ENCODE measurements around the gene PITPNM3. TPM values are rescaled to one million over a fixed set of nuclear protein-coding genes. Genes with fewer than 3 reads are reported as not detected.

Gene PITPNM3
- total and polyA plus RNA-seq, 7 donors = 3.6 to 13.6 (median 5.7) TPM

DNA sequence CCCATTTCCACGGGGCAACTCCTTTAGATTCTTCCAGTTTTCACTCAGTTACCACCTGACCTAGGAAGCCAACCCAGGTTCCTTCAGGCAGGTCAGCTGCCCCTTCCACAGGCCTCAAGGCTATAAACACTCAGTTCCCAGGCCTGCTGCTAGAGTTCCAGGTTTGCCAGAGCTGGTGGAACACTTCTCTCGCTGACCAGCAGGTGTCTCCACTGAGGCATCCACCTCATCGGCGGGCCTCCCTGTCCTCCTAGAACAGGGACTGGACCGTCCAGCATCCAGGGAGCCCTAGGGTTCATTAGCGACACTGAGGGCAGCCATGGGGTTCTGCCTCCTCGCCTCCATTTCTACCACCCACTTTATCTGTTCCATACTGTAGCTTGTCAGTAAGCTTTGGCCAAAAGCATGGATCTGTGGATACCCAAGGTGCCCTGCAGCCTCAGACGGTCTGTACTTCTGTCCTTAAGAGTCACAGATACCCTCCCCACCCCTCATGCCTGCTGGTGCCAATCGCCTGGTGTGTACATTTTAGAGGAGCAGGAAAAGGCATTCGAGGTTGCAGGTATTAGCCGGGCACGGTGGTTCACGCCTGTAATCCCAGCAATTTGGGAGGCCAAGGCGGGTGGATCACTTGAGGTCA lies 83.1 kb downstream of the PITPNM3 start:
- 40 to 50% methylated on average over 14 of the region's 14 CpGs for WGBS, 2 donors
- intact Hi-C loops (cut with DNase I) = loop anchor here (5.0 kb wide), 3 partner anchors 84 to 169 kb away; partner anchors contain the start of genes KIAA0753, PITPNM3 and TXNDC17
- no peak overlapping the region for H3K4me3 ChIP-seq
- DNase-seq = peak; percentile 83
- no peaks in the 10 kb centered on the region for H3K27me3 ChIP-seq
- H3K4me1 ChIP-seq = peaks cover 0 to 25% (median 0%) of the 10 kb centered on the region in 4 donors
- H3K36me3 ChIP-seq = peaks cover 0 to 8% (median 2%) of the 10 kb centered on the region in 4 donors
- TF ChIP-seq POLR2A (IDR thresholded peaks at IDR 0.05) (no peak), EP300 (IDR thresholded peaks at IDR 0.05) (no peak), POLR2AphosphoS5 (IDR thresholded peaks at IDR 0.05) (peak in 1 of 4 donors; percentile 27)
- TF ChIP-seq, protein P1, sequence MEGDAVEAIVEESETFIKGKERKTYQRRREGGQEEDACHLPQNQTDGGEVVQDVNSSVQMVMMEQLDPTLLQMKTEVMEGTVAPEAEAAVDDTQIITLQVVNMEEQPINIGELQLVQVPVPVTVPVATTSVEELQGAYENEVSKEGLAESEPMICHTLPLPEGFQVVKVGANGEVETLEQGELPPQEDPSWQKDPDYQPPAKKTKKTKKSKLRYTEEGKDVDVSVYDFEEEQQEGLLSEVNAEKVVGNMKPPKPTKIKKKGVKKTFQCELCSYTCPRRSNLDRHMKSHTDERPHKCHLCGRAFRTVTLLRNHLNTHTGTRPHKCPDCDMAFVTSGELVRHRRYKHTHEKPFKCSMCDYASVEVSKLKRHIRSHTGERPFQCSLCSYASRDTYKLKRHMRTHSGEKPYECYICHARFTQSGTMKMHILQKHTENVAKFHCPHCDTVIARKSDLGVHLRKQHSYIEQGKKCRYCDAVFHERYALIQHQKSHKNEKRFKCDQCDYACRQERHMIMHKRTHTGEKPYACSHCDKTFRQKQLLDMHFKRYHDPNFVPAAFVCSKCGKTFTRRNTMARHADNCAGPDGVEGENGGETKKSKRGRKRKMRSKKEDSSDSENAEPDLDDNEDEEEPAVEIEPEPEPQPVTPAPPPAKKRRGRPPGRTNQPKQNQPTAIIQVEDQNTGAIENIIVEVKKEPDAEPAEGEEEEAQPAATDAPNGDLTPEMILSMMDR (IDR thresholded peaks at IDR 0.05) = peak; percentile 78 to 95 (median 90)
- peak overlapping the region in 1 of 4 donors; percentile 68 for H3K27ac ChIP-seq
- H3K9me3 ChIP-seq = no peaks in the 10 kb centered on the region

DNA sequence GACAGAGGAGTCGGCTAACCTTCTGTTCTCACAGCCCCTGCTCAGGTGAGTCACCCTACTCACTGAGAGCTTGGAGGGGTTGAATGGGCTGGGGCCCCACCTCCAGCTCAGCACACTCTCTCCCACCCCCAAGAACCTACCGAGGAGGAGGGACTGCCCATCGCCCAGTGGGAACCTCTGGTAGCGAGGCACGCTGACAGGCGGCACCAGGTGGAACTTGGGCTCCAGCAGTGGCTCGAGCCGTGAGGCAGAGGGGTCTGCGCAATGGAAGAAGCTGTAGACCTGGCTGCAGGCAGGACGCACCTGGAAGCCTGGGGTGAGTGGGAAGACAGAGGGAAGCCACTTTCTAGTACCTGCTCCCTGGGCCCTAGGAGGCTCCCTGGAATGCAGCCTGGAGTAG lies 83.8 kb downstream of the PITPNM3 start:
- intact Hi-C loops (cut with DNase I) = loop anchor here (5.0 kb wide), 3 partner anchors 85 to 170 kb away; partner anchors contain the start of genes KIAA0753, PITPNM3 and TXNDC17
- Histone ChIP-seq H3K36me3 (peaks cover 0 to 8% (median 2%) of the 10 kb centered on the region in 4 donors), H3K4me1 (peaks cover 0 to 25% (median 0%) of the 10 kb centered on the region in 4 donors), H3K27ac (no peak overlapping the region), H3K27me3 (no peaks in the 10 kb centered on the region), H3K9me3 (no peaks in the 10 kb centered on the region), H3K4me3 (no peak overlapping the region)
- WGBS, 2 donors = 93 to 95% methylated on average over 10 of the region's 10 CpGs
- no peak for DNase-seq
- no peak for TF ChIP-seq EP300 (IDR thresholded peaks at IDR 0.05)
- no peak for TF ChIP-seq POLR2A (IDR thresholded peaks at IDR 0.05)
- no peak for TF ChIP-seq POLR2AphosphoS5 (IDR thresholded peaks at IDR 0.05)
- TF ChIP-seq, protein P1 (IDR thresholded peaks at IDR 0.05) = no peak

DNA sequence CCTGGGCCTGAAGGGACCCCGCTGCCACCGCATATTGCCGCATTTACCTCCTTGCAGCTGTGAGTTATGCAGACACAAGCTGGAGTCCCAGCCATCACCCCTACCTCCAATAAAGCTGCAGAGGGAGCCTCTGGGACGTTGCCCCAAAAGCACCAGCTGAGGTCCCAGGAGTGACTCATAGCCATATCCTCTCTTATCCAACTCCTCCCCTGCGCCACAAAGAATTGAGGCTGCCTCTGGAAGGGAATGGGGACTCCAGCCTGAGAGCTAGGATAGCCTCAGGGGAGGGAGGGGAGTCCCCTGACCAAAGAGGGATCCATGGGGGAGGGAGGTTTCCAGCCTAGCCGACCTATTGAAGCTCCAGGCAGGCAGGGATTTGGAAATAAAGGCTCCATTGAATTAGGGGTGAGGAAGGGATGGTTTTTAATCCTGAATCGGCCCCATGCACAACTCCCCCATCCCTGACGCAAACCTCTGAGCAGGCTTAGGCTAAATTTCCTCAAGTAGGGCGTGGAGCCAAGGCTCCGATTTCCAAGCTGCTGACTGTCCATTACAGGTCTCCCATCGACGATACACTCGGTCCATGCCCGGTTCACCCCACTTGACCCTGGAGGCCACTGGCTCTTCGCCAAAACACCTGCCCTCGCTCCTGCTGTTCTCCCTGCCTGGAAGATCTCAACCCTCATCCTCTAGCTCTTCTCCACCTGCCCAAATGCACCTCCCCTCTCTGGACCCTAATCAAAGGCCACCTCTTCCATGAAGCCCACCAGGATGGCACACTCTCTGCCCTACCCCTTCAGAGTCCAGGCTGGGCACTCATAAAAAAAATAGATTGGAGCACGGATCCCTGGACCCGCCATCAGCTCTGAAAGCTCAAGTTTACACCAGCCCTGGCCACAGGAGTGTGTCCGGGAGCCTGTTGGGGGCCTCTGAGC lies 84.6 kb downstream of the PITPNM3 start:
- no peak overlapping the region for H3K4me3 ChIP-seq
- no peak overlapping the region for H3K27ac ChIP-seq
- H3K27me3 ChIP-seq = no peaks in the 10 kb centered on the region
- WGBS, 2 donors = 85% methylated on average over 19 of the region's 19 CpGs
- H3K9me3 ChIP-seq = no peaks in the 10 kb centered on the region
- peaks cover 0 to 8% (median 2%) of the 10 kb centered on the region in 4 donors for H3K36me3 ChIP-seq
- peaks cover 0 to 25% (median 0%) of the 10 kb centered on the region in 4 donors for H3K4me1 ChIP-seq
- DNase-seq = no peak
- intact Hi-C loops (cut with DNase I) = loop anchor here (5.0 kb wide), 3 partner anchors 86 to 171 kb away; partner anchors contain the start of genes KIAA0753, PITPNM3 and TXNDC17
- TF ChIP-seq POLR2A (IDR thresholded peaks at IDR 0.05) = no peak
- TF ChIP-seq, protein P1 (IDR thresholded peaks at IDR 0.05) = no peak
- no peak for TF ChIP-seq POLR2AphosphoS5 (IDR thresholded peaks at IDR 0.05)
- TF ChIP-seq EP300 (IDR thresholded peaks at IDR 0.05) = no peak

DNA sequence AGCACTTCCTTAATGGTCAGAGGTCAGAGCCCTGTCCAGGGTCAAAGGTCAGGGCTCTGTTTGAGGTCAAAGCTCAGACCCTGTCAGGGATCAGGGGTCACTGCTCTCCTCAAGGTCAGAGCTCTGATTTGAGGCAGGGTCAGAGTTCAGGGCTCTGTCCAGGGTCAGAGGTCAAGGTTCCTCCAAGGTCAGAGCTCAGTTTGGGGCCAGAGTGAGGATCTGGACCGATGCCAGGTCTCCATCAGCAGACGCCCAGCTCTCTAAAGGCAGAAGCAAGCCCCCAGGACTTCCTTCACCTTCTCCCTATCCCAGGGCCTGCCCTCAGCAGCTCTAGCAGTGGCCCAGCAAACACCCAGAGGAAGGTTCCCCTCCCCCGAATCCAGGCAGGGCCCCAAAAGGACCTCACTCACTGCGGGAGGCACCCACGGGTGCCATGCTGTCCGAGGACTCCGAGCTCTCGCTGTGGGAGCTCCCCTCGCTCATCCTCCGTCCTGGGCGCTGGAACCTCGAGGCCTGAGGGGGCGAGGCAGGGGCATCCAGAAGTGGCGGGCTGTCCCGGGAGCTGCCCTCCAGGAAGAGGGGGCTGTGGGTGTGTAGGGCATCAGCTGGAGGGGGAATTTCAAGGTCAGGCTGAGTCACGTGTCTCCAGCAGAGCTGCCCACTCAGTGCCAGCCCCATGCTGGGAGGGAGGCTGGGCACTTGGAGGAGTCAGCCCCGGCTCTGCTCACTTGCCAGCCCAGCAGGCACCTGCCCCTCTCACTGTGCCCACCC lies 85.4 kb downstream of the PITPNM3 start:
- no peak overlapping the region for H3K4me3 ChIP-seq
- no peak overlapping the region for H3K27ac ChIP-seq
- TF ChIP-seq POLR2A (IDR thresholded peaks at IDR 0.05) (no peak), EP300 (IDR thresholded peaks at IDR 0.05) (no peak), POLR2AphosphoS5 (IDR thresholded peaks at IDR 0.05) (no peak)
- TF ChIP-seq, protein P1 (IDR thresholded peaks at IDR 0.05) = no peak
- H3K9me3 ChIP-seq = no peaks in the 10 kb centered on the region
- intact Hi-C loops (cut with DNase I) = loop anchor here (5.0 kb wide), 3 partner anchors 86 to 171 kb away; partner anchors contain the start of genes KIAA0753, PITPNM3 and TXNDC17
- no peaks in the 10 kb centered on the region for H3K27me3 ChIP-seq
- no peak for DNase-seq
- WGBS, 2 donors = 91 to 92% methylated on average over 17 of the region's 17 CpGs
- H3K4me1 ChIP-seq = peaks cover 0 to 19% (median 0%) of the 10 kb centered on the region in 4 donors
- H3K36me3 ChIP-seq = peaks cover 0 to 8% (median 2%) of the 10 kb centered on the region in 4 donors
